Activated B cell treated with CpG ODN at 0.5 μM for 24 hours (primary cell): ENCODE data around the gene CPM. TPM values are rescaled to one million over a fixed set of nuclear protein-coding genes. Genes with fewer than 3 reads are reported as not detected.

Source experiments
- ATAC-seq: fragments of 200-7000 bp; cut with Tn5 transposase; one replicate; pipeline ENCODE4 v1.10.0; 2021; ENCODE audit warnings: low read depth, mild to moderate bottlenecking, moderate library complexity
- CTCF ChIA-PET: fragments of 350-600 bp; sonication (Branson Sonifier 250); formaldehyde crosslinking; loops from one replicate; lab custom pipeline; 2021; ENCODE audit warnings: antibody characterized with exemption; lab: Charles Lee
- POLR2A ChIA-PET: fragments of 350-600 bp; sonication (Branson Sonifier 250); formaldehyde crosslinking; loops from one replicate; lab custom pipeline; 2021; ENCODE audit warnings: antibody characterized with exemption; lab: Charles Lee
- DNase-seq: peaks from one replicate; pipeline ENCODE4 v3.0.0; 2022
- H3K27ac Mint-ChIP-seq: one replicate; pipeline ENCODE4 v1.8.0; 2020; ENCODE audit warnings: mixed read lengths
- H3K27me3 Mint-ChIP-seq: one replicate; pipeline ENCODE4 v1.8.0; 2021; ENCODE audit warnings: mixed read lengths
- H3K36me3 Mint-ChIP-seq: one replicate; pipeline ENCODE4 v1.8.0; 2021; ENCODE audit warnings: low read depth, mixed read lengths
- H3K4me1 Mint-ChIP-seq: one replicate; pipeline ENCODE4 v1.8.0; 2021; ENCODE audit warnings: mixed read lengths
- H3K4me3 Mint-ChIP-seq: one replicate; pipeline ENCODE4 v1.8.0; 2020; ENCODE audit warnings: mild to moderate bottlenecking, mixed read lengths
- H3K9me3 Mint-ChIP-seq: one replicate; pipeline ENCODE4 v1.8.0; 2020; ENCODE audit warnings: mixed read lengths
- intact Hi-C: fragments of 100-400 bp; cut with micrococcal nuclease; formaldehyde crosslinking; loops from one replicate; pipeline ENCODE4 v1.15.1; 2024
- total RNA-seq: library from RNA; stranded (reverse); gene quantifications from 2 replicates; pipeline ENCODE4 v1.2.3, GENCODE V29; 2022
- TF ChIP-seq, protein P1 (sequence below): fragments of 200-600 bp; IDR thresholded peaks from one replicate; pipeline ENCODE4 v1.8.0; 2022; ENCODE audit warnings: antibody characterized with exemption, mild to moderate bottlenecking

Gene CPM
- total RNA-seq, 1 donor from 2014 or later = 10.1 TPM

DNA sequence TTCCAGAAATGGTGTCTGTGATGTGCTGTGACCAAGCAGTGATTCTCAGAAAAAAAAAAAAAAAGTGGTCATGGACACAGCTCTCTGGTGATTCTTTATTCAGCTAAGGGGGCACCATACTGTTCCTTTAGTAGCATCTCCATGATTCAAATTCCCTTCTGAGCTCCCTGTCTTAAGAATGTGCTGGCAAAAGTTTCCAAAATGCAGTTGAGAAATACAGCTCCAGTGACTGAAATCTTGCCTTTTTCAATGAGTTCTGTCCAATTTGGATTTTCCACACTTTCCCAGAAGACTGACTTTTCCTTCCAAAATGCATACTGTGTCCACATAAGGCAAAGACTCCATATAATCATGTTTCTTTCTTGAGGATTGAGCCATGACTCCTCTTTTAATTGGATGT lies 24.3 kb upstream of the CPM start:
- Mint-ChIP-seq H3K4me1 (peaks cover 18% of the 10 kb centered on the region), H3K27me3 (no peaks in the 10 kb centered on the region), H3K27ac (no peak overlapping the region), H3K9me3 (peaks cover 2% of the 10 kb centered on the region), H3K36me3 (no peaks in the 10 kb centered on the region), H3K4me3 (no peak overlapping the region)
- TF ChIP-seq, protein P1, sequence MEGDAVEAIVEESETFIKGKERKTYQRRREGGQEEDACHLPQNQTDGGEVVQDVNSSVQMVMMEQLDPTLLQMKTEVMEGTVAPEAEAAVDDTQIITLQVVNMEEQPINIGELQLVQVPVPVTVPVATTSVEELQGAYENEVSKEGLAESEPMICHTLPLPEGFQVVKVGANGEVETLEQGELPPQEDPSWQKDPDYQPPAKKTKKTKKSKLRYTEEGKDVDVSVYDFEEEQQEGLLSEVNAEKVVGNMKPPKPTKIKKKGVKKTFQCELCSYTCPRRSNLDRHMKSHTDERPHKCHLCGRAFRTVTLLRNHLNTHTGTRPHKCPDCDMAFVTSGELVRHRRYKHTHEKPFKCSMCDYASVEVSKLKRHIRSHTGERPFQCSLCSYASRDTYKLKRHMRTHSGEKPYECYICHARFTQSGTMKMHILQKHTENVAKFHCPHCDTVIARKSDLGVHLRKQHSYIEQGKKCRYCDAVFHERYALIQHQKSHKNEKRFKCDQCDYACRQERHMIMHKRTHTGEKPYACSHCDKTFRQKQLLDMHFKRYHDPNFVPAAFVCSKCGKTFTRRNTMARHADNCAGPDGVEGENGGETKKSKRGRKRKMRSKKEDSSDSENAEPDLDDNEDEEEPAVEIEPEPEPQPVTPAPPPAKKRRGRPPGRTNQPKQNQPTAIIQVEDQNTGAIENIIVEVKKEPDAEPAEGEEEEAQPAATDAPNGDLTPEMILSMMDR = no peak
- no peak for DNase-seq
- no peak for ATAC-seq
- CTCF ChIA-PET = interaction anchor here (0.6 kb wide), 1 partner anchor 23 kb away, joined by 3 read pairs; no protein-coding TSS in a partner anchor
- POLR2A ChIA-PET = interaction anchor here (0.7 kb wide), 1 partner anchor 221 kb away, joined by 4 read pairs; no protein-coding TSS in a partner anchor
- intact Hi-C loops = no loop called here

DNA sequence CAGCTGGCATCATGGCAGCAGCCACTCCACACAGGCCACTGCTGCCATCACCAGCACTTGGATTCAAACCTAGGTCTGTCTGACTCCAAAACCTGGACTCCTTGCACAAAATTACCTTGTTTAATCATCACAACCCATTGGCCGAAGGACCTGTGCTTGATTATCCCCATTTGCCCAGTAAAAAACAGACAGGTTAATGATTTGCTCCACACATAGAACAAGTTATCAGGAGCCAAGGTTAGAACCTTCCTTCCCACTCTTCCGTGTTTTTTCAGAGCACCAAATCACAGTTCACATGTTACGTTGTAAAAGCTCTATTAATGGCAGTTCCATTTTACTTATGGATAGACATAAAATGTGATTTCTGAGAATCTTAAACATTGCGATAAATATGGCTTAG lies 23.5 kb upstream of the CPM start:
- peaks cover 2% of the 10 kb centered on the region for H3K9me3 Mint-ChIP-seq
- no peaks in the 10 kb centered on the region for H3K36me3 Mint-ChIP-seq
- ATAC-seq = no peak
- TF ChIP-seq, protein P1 = no peak
- peaks cover 18% of the 10 kb centered on the region for H3K4me1 Mint-ChIP-seq
- ChIA-PET POLR2A (interaction anchor here (0.7 kb wide), 1 partner anchor 221 kb away, joined by 4 read pairs; no protein-coding TSS in a partner anchor), CTCF (no interaction called here)
- no peak overlapping the region for H3K4me3 Mint-ChIP-seq
- H3K27me3 Mint-ChIP-seq = no peaks in the 10 kb centered on the region
- intact Hi-C loops = no loop called here
- DNase-seq = no peak
- no peak overlapping the region for H3K27ac Mint-ChIP-seq

DNA sequence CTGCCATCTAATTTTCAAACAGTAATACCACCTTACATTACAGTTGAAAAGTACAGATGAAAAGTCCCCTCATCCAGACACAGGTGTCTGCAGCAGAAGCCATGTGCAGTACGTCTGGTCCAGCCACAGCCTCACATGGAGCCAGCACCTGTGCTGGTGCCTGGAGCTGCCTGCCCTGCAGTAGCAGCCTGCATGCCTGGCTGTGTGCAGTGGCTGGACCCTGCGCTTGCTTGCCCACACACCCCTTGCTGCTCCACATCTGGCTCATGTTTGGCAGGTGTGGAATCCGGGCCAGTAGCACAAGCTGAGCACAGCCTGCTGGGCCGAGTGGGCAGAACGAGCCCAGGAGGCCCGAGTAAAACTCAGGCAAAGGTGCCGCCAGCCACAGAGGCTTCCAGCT lies 21.8 kb upstream of the CPM start:
- H3K4me3 Mint-ChIP-seq = no peak overlapping the region
- peaks cover 2% of the 10 kb centered on the region for H3K9me3 Mint-ChIP-seq
- TF ChIP-seq, protein P1 = no peak
- no peak overlapping the region for H3K27ac Mint-ChIP-seq
- no peaks in the 10 kb centered on the region for H3K36me3 Mint-ChIP-seq
- ATAC-seq (no peak), DNase-seq (no peak)
- intact Hi-C loops = no loop called here
- peaks cover 18% of the 10 kb centered on the region for H3K4me1 Mint-ChIP-seq
- POLR2A ChIA-PET = no interaction called here
- no peaks in the 10 kb centered on the region for H3K27me3 Mint-ChIP-seq
- CTCF ChIA-PET = no interaction called here

DNA sequence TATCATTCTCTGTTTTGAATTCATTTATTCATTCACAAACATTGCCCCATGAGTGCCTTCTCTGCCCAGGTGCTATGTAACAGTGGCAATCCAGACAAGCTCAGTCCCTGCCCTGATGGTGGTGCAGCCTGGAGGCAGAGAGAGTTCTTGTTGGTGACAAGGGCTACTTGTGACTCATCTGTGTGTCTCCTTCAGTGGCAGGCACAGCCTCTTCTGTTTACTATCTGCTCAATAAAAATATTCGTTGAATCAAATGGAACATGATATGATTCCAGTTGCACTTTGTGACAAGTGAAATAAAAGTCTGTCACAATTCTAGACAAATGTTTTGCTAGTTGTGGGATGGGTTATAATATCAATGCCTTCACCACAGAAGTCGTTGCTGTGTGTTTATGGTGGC lies 20.6 kb upstream of the CPM start:
- H3K9me3 Mint-ChIP-seq = peaks cover 2% of the 10 kb centered on the region
- CTCF ChIA-PET = no interaction called here
- no peak overlapping the region for H3K4me3 Mint-ChIP-seq
- ATAC-seq (no peak), DNase-seq (no peak)
- POLR2A ChIA-PET = no interaction called here
- intact Hi-C loops = no loop called here
- TF ChIP-seq, protein P1 = no peak
- H3K4me1 Mint-ChIP-seq = peaks cover 6% of the 10 kb centered on the region
- no peaks in the 10 kb centered on the region for H3K36me3 Mint-ChIP-seq
- H3K27me3 Mint-ChIP-seq = no peaks in the 10 kb centered on the region
- H3K27ac Mint-ChIP-seq = no peak overlapping the region

DNA sequence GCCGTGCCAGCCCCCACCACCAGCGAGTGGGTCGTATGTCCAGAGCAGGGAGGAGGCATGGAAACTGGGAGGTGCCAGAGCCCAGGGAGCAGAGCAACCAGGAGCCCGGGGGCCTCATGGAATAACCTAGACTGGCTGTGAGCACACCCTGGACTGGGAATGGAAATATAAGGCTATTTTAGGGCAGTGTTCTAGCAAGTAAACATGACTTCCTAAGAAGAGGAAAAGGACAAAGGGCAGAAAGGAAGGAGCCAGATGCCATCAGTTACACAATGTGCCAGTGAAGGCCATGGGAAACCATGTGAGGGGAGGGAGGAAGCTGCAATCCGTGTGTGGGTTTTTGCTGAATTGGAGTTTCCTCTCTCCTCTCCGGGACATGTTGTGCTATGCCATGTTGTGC lies 18.7 kb upstream of the CPM start:
- DNase-seq (no peak), ATAC-seq (no peak)
- Mint-ChIP-seq H3K27ac (no peak overlapping the region), H3K4me1 (no peaks in the 10 kb centered on the region), H3K4me3 (no peak overlapping the region), H3K27me3 (no peaks in the 10 kb centered on the region), H3K36me3 (no peaks in the 10 kb centered on the region), H3K9me3 (no peaks in the 10 kb centered on the region)
- CTCF ChIA-PET = no interaction called here
- POLR2A ChIA-PET = no interaction called here
- intact Hi-C loops = no loop called here
- TF ChIP-seq, protein P1 = no peak
